Measurements from ENCODE around the gene PTPRT.

PTPRT gene

DNA sequence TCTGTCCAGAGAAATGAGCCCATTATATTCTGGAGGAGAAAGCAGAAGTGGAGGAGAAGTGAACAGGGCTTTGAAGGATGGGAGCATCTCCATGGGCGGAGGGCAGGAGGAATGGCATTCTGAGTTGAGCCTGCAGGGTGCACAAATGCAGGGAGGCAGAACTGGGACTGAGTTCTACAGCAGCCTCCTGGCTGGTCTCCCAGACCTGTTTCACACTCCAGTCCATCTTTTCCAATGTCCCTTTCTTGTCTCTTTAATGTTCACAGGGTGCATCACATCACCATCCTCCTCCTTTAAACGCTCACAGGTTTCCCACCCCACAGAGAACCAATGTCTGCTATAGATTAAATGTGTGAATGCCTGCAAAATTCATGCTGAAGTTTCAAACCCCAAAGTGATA is 302.9 kb downstream of the PTPRT start:
- H3K9me3 ChIP-seq (ENCODE audit: control insufficient read depth in 1 of 2, low read length in 2 of 2) = no peaks in the 10 kb centered on the region
- no peaks in the 10 kb centered on the region for H3K4me1 ChIP-seq (ENCODE audit: control insufficient read depth in 1 of 2, insufficient read depth in 2 of 2, low read length in 2 of 2)
- no peaks in the 10 kb centered on the region for H3K27me3 ChIP-seq (ENCODE audit: control insufficient read depth in 1 of 2, insufficient read depth in 2 of 2, low read length in 2 of 2)
- H3K4me3 ChIP-seq (ENCODE audit: low read depth in 1 of 2, low read length in 2 of 2) = no peak overlapping the region
- H3K27ac ChIP-seq (ENCODE audit: low read depth, low read length) = no peak overlapping the region
- H3K36me3 ChIP-seq (ENCODE audit: control insufficient read depth in 1 of 2, insufficient read depth in 2 of 2, low read length in 2 of 2) = no peaks in the 10 kb centered on the region
- H3K9ac ChIP-seq (ENCODE audit: low read depth in 1 of 2, low read length in 2 of 2) = no peak overlapping the region

DNA sequence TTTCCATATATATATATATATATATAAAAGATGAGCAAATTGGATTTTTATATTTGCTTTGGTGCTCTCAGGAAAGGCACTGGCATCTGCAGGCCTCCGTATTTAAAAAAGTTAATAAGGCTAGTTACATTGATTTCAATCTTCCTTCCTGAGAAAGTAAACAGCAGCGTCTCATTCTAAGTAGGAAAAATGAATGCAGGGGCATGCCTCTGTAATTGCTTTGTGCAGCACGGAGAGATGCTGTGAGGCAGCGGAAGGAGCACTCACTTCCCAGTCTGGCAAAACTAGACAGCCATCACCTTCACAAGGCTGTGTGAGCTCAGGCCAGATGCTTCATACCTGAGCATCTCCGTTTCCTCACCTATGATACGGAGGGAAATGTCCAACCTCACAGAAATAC is 303.7 kb downstream of the PTPRT start:
- H3K9ac ChIP-seq (ENCODE audit: low read depth in 1 of 2, low read length in 2 of 2) = no peak overlapping the region
- no peak overlapping the region for H3K27ac ChIP-seq (ENCODE audit: low read depth, low read length)
- H3K27me3 ChIP-seq (ENCODE audit: control insufficient read depth in 1 of 2, insufficient read depth in 2 of 2, low read length in 2 of 2) = no peaks in the 10 kb centered on the region
- no peaks in the 10 kb centered on the region for H3K9me3 ChIP-seq (ENCODE audit: control insufficient read depth in 1 of 2, low read length in 2 of 2)
- no peaks in the 10 kb centered on the region for H3K4me1 ChIP-seq (ENCODE audit: control insufficient read depth in 1 of 2, insufficient read depth in 2 of 2, low read length in 2 of 2)
- no peaks in the 10 kb centered on the region for H3K36me3 ChIP-seq (ENCODE audit: control insufficient read depth in 1 of 2, insufficient read depth in 2 of 2, low read length in 2 of 2)
- H3K4me3 ChIP-seq (ENCODE audit: low read depth in 1 of 2, low read length in 2 of 2) = no peak overlapping the region

DNA sequence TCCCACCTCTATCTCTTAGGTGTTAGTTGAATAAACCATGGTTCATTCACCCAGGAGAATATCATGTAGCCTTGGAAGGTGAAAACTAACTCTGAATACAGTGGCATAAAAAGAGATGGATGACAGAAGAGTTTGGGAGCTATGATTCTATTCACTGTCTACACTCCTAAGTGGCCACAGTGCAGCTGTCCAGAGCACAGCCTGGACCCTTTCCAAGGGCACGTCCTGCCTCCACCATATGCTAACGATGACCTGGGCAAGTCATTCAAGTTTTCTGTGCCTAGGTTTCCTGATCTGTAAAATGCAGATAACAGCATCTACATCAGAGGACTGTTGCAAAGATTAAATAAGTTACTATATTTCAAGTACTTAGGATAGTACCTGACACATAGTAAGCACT is 314.1 kb downstream of the PTPRT start:
- H3K9me3 ChIP-seq (ENCODE audit: control insufficient read depth in 1 of 2, low read length in 2 of 2) = no peaks in the 10 kb centered on the region
- H3K27me3 ChIP-seq (ENCODE audit: control insufficient read depth in 1 of 2, insufficient read depth in 2 of 2, low read length in 2 of 2) = no peaks in the 10 kb centered on the region
- no peak overlapping the region for H3K27ac ChIP-seq (ENCODE audit: low read depth, low read length)
- H3K36me3 ChIP-seq (ENCODE audit: control insufficient read depth in 1 of 2, insufficient read depth in 2 of 2, low read length in 2 of 2) = no peaks in the 10 kb centered on the region
- no peaks in the 10 kb centered on the region for H3K4me1 ChIP-seq (ENCODE audit: control insufficient read depth in 1 of 2, insufficient read depth in 2 of 2, low read length in 2 of 2)
- no peak overlapping the region for H3K4me3 ChIP-seq (ENCODE audit: low read depth in 1 of 2, low read length in 2 of 2)
- no peak overlapping the region for H3K9ac ChIP-seq (ENCODE audit: low read depth in 1 of 2, low read length in 2 of 2)

DNA sequence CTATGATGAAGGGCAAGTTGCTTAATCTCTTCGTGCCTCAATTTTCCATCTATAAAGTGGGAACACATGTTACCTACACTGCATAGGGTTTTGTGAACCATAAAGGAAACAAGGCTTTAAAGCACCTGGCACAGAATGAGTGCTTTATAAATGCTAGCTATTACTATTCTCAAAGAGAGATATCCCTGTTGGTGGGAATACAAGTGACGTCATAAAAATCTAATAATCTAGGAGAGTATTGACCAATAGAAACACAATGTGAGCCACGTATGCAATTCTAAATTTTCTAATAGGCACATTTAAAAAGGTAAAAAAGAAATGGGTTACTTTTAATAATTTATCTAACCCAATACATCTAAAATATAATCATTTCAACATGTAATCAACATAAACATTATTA is 316.4 kb downstream of the PTPRT start:
- H3K27me3 ChIP-seq (ENCODE audit: control insufficient read depth in 1 of 2, insufficient read depth in 2 of 2, low read length in 2 of 2) = no peaks in the 10 kb centered on the region
- no peaks in the 10 kb centered on the region for H3K36me3 ChIP-seq (ENCODE audit: control insufficient read depth in 1 of 2, insufficient read depth in 2 of 2, low read length in 2 of 2)
- no peak overlapping the region for H3K4me3 ChIP-seq (ENCODE audit: low read depth in 1 of 2, low read length in 2 of 2)
- no peak overlapping the region for H3K9ac ChIP-seq (ENCODE audit: low read depth in 1 of 2, low read length in 2 of 2)
- no peaks in the 10 kb centered on the region for H3K4me1 ChIP-seq (ENCODE audit: control insufficient read depth in 1 of 2, insufficient read depth in 2 of 2, low read length in 2 of 2)
- H3K9me3 ChIP-seq (ENCODE audit: control insufficient read depth in 1 of 2, low read length in 2 of 2) = no peaks in the 10 kb centered on the region
- no peak overlapping the region for H3K27ac ChIP-seq (ENCODE audit: low read depth, low read length)

DNA sequence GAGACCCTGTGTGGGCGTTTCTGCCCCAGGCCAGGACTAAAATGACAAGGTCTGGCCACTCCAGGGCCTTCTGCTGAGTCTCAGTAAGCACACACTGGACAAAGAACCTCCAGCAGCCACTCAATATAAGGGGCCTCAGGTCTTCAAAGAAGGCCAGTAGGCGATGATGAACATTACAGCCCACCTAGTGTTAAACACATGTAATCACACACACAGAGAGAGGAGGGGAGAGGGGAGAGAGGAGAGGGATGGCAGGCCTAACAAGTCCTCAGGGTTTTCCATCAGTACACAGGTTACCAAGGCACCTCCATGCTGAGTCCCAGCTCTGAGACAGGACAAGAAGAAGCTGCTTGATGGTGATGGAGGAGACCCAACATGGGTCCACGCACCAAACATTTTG is 325.6 kb downstream of the PTPRT start:
- no peak overlapping the region for H3K4me3 ChIP-seq (ENCODE audit: low read depth in 1 of 2, low read length in 2 of 2)
- no peaks in the 10 kb centered on the region for H3K36me3 ChIP-seq (ENCODE audit: control insufficient read depth in 1 of 2, insufficient read depth in 2 of 2, low read length in 2 of 2)
- H3K27me3 ChIP-seq (ENCODE audit: control insufficient read depth in 1 of 2, insufficient read depth in 2 of 2, low read length in 2 of 2) = no peaks in the 10 kb centered on the region
- H3K27ac ChIP-seq (ENCODE audit: low read depth, low read length) = no peak overlapping the region
- H3K4me1 ChIP-seq (ENCODE audit: control insufficient read depth in 1 of 2, insufficient read depth in 2 of 2, low read length in 2 of 2) = no peaks in the 10 kb centered on the region
- H3K9me3 ChIP-seq (ENCODE audit: control insufficient read depth in 1 of 2, low read length in 2 of 2) = no peaks in the 10 kb centered on the region
- no peak overlapping the region for H3K9ac ChIP-seq (ENCODE audit: low read depth in 1 of 2, low read length in 2 of 2)

DNA sequence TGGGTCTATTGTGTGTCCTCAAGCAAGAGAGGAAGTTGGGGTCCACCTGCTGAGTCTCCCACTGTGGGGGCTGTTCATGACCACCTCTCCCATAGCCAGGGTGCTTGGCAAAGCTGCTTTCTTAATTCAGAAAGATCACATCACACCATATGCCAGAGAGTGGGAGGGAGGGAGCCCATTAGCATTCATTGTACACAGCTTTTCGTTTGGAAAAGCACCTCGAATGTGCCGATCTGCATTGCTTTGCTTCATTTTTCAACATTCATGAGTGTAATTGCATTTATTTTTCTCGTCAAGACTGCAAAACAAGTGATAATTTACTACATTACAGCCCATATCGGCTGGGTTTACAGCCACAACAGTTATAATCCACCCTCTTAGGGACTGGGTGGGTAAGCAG is 327.3 kb downstream of the PTPRT start:
- no peaks in the 10 kb centered on the region for H3K4me1 ChIP-seq (ENCODE audit: control insufficient read depth in 1 of 2, insufficient read depth in 2 of 2, low read length in 2 of 2)
- no peak overlapping the region for H3K27ac ChIP-seq (ENCODE audit: low read depth, low read length)
- no peaks in the 10 kb centered on the region for H3K9me3 ChIP-seq (ENCODE audit: control insufficient read depth in 1 of 2, low read length in 2 of 2)

DNA sequence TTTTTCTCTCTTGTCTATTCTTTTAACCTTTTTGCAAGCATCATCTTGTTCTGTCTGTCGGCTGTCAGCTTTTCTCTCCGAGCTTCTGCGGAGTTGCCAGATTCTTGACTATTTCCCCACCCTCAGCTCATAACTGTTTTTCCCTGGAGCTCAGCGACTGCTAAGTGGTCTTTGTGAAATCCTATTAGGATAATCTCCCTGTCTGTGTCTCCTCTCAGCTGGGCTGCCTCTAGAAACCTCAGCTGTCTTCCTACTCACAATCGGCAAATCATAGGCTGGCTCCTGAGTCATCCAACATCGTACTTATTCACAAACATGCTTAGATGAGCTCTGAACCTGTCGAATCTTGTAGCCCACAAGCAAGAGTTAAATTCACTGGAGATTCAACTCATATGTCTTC is 332.3 kb downstream of the PTPRT start:
- no peak overlapping the region for H3K27ac ChIP-seq (ENCODE audit: low read depth, low read length)
- no peak overlapping the region for H3K4me3 ChIP-seq (ENCODE audit: low read depth in 1 of 2, low read length in 2 of 2)

More for the DNA sequence above, 327.3 kb downstream of the PTPRT start:
- Histone ChIP-seq H3K36me3 (ENCODE audit: control insufficient read depth in 1 of 2, insufficient read depth in 2 of 2, low read length in 2 of 2) (no peaks in the 10 kb centered on the region), H3K9ac (ENCODE audit: low read depth in 1 of 2, low read length in 2 of 2) (no peak overlapping the region), H3K27me3 (ENCODE audit: control insufficient read depth in 1 of 2, insufficient read depth in 2 of 2, low read length in 2 of 2) (no peaks in the 10 kb centered on the region), H3K4me3 (ENCODE audit: low read depth in 1 of 2, low read length in 2 of 2) (no peak overlapping the region)

DNA sequence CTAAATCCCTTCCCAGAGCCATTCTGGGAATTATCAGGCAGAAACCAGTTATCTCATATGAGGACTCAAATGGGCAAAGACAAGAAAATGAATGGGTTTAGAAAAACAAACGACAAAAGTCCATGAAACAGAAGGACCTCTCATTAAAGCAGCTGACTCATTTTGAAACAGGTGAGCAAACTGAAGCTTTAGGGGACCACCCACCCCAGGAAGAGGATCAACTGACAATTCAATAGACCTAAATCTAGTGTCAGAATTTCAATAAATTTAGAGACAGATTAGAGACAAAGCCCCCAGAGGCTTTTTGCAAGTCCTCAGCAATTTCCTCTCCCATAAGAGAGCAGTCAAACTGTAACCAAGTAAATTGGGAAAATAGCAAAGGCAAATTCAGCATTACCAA is 333.8 kb downstream of the PTPRT start:
- no peaks in the 10 kb centered on the region for H3K4me1 ChIP-seq (ENCODE audit: control insufficient read depth in 1 of 2, insufficient read depth in 2 of 2, low read length in 2 of 2)
- no peak overlapping the region for H3K9ac ChIP-seq (ENCODE audit: low read depth in 1 of 2, low read length in 2 of 2)
- no peaks in the 10 kb centered on the region for H3K27me3 ChIP-seq (ENCODE audit: control insufficient read depth in 1 of 2, insufficient read depth in 2 of 2, low read length in 2 of 2)
- no peaks in the 10 kb centered on the region for H3K36me3 ChIP-seq (ENCODE audit: control insufficient read depth in 1 of 2, insufficient read depth in 2 of 2, low read length in 2 of 2)
- H3K9me3 ChIP-seq (ENCODE audit: control insufficient read depth in 1 of 2, low read length in 2 of 2) = no peaks in the 10 kb centered on the region
- H3K27ac ChIP-seq (ENCODE audit: low read depth, low read length) = no peak overlapping the region
- H3K4me3 ChIP-seq (ENCODE audit: low read depth in 1 of 2, low read length in 2 of 2) = no peak overlapping the region

More for the DNA sequence above, 332.3 kb downstream of the PTPRT start:
- Histone ChIP-seq H3K9me3 (ENCODE audit: control insufficient read depth in 1 of 2, low read length in 2 of 2) (no peaks in the 10 kb centered on the region), H3K27me3 (ENCODE audit: control insufficient read depth in 1 of 2, insufficient read depth in 2 of 2, low read length in 2 of 2) (no peaks in the 10 kb centered on the region), H3K9ac (ENCODE audit: low read depth in 1 of 2, low read length in 2 of 2) (no peak overlapping the region), H3K36me3 (ENCODE audit: control insufficient read depth in 1 of 2, insufficient read depth in 2 of 2, low read length in 2 of 2) (no peaks in the 10 kb centered on the region), H3K4me1 (ENCODE audit: control insufficient read depth in 1 of 2, insufficient read depth in 2 of 2, low read length in 2 of 2) (no peaks in the 10 kb centered on the region)

DNA sequence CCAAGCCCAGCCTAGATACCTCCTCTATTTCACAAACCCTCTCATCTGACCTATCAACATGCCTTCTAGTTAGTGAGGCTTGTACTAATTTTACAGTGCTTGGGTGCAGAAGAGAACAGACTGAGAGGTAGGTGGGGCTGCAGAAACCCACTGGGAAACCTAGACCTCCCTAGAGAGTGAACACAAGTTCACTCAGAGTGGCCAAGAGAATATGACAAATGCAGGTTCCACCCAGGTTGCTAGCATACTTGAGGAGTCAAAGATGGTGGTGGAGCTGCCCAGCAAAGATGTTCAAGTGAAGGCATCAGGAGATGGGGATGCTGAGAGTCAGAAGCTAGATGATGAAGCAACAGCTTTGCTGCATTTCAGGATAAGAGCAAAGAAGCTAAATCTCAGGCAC is 337.0 kb downstream of the PTPRT start:
- H3K36me3 ChIP-seq (ENCODE audit: control insufficient read depth in 1 of 2, insufficient read depth in 2 of 2, low read length in 2 of 2) = no peaks in the 10 kb centered on the region
- H3K9me3 ChIP-seq (ENCODE audit: control insufficient read depth in 1 of 2, low read length in 2 of 2) = no peaks in the 10 kb centered on the region
- H3K27me3 ChIP-seq (ENCODE audit: control insufficient read depth in 1 of 2, insufficient read depth in 2 of 2, low read length in 2 of 2) = no peaks in the 10 kb centered on the region
- H3K27ac ChIP-seq (ENCODE audit: low read depth, low read length) = no peak overlapping the region
- no peaks in the 10 kb centered on the region for H3K4me1 ChIP-seq (ENCODE audit: control insufficient read depth in 1 of 2, insufficient read depth in 2 of 2, low read length in 2 of 2)
- no peak overlapping the region for H3K9ac ChIP-seq (ENCODE audit: low read depth in 1 of 2, low read length in 2 of 2)
- H3K4me3 ChIP-seq (ENCODE audit: low read depth in 1 of 2, low read length in 2 of 2) = no peak overlapping the region

DNA sequence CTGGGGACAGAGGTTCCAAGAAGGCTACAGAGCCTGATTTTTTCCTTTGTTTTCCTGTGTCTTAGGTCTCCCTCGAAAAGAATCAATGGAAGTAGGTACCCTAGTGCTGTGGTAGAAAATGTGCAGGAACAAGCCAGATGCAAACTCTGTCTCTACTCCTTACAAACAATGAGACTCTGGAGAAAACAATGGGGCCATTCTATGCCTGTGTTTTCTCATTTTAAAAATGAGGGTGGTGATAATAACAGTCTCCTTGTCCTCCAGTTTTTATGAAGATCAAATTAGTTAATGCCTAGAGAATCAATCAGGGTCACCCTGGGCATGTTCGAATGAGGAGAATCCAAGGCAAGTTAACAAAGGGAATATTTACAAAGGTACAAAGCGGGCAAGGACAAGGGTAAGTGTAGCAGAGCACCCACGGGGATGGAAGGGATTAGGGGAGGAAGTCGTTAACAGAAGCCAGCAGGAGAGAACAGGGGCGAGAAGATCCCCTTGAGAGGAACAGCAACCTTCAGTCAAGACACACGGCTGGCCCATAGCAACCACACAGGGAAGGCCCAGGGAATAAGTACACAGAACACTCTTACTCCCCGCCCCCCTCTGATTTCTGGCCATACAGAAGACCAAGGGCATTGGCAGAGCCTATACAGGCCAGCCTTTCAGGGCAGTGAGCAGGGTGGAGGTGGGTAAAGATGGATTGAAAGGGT is 342.8 kb downstream of the PTPRT start:
- H3K27ac ChIP-seq (ENCODE audit: low read depth, low read length) = no peak overlapping the region
- no peaks in the 10 kb centered on the region for H3K27me3 ChIP-seq (ENCODE audit: control insufficient read depth in 1 of 2, insufficient read depth in 2 of 2, low read length in 2 of 2)
- H3K4me1 ChIP-seq (ENCODE audit: control insufficient read depth in 1 of 2, insufficient read depth in 2 of 2, low read length in 2 of 2) = no peaks in the 10 kb centered on the region
- H3K9me3 ChIP-seq (ENCODE audit: control insufficient read depth in 1 of 2, low read length in 2 of 2) = no peaks in the 10 kb centered on the region
- H3K9ac ChIP-seq (ENCODE audit: low read depth in 1 of 2, low read length in 2 of 2) = no peak overlapping the region
- H3K4me3 ChIP-seq (ENCODE audit: low read depth in 1 of 2, low read length in 2 of 2) = no peak overlapping the region
- H3K36me3 ChIP-seq (ENCODE audit: control insufficient read depth in 1 of 2, insufficient read depth in 2 of 2, low read length in 2 of 2) = no peaks in the 10 kb centered on the region

DNA sequence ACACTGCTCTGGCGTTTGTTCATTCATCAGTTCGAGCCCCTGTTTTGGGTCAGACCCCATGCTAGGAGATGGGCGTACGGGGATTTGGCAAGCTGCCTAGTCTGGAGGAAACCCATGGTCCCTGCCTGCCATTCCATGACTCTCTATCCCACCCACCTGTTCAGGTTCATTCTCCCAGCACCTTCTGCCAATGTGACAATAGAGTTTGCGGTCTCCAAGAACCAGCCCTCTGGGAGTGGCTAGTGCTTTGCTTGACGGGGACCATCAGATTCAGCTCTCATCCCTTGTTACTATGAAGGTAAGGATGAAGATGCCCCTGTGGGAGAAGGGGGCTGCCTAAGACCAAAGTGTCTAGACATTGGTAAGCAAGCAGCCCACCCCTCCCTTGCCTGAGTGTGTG is 345.0 kb downstream of the PTPRT start:
- Histone ChIP-seq H3K4me3 (ENCODE audit: low read depth in 1 of 2, low read length in 2 of 2) (no peak overlapping the region), H3K36me3 (ENCODE audit: control insufficient read depth in 1 of 2, insufficient read depth in 2 of 2, low read length in 2 of 2) (no peaks in the 10 kb centered on the region), H3K9me3 (ENCODE audit: control insufficient read depth in 1 of 2, low read length in 2 of 2) (no peaks in the 10 kb centered on the region), H3K4me1 (ENCODE audit: control insufficient read depth in 1 of 2, insufficient read depth in 2 of 2, low read length in 2 of 2) (no peaks in the 10 kb centered on the region), H3K9ac (ENCODE audit: low read depth in 1 of 2, low read length in 2 of 2) (no peak overlapping the region), H3K27me3 (ENCODE audit: control insufficient read depth in 1 of 2, insufficient read depth in 2 of 2, low read length in 2 of 2) (no peaks in the 10 kb centered on the region), H3K27ac (ENCODE audit: low read depth, low read length) (no peak overlapping the region)

Data from duodenal mucosa (tissue), 2 donors.